GM12878 (cell line): ENCODE measurements around the gene SH3BP1. TPM values are rescaled to one million over a fixed set of nuclear protein-coding genes. Genes with fewer than 3 reads are reported as not detected.

Source experiments
- ATAC-seq: fragments of 200-7000 bp; cut with Tn5 transposase; 3 replicates; pipeline ENCODE4 v1.9.1; 2020; ENCODE audit warnings: mild to moderate bottlenecking, moderate library complexity
- BruUV-seq: library from RNA; stranded (reverse); fragments of 400-500 nt; replicated peaks from 2 replicates; lab custom pipeline; 2021; lab: Mats Ljungman, UMichigan
- CTCF ChIA-PET: fragments of 300-600 bp; sonication (Branson Sonifier 250); formaldehyde crosslinking; extraction: SDS; loops from one replicate; lab custom pipeline; 2021; ENCODE audit warnings: inconsistent platforms; lab: Yijun Ruan, JAX
- POLR2A ChIA-PET: fragments of 350-600 bp; formaldehyde crosslinking; extraction: SDS; loops from one replicate; lab custom pipeline; 2021; ENCODE audit warnings: inconsistent platforms; lab: Charles Lee
- RAD21 ChIA-PET: fragments of 300-600 bp; sonication (Branson Sonifier 250); formaldehyde crosslinking; loops from one replicate; lab custom pipeline; 2023; ENCODE audit warnings: antibody characterized with exemption; ENCODE audit not compliant: unreplicated experiment; lab: Charles Lee
- SMC1A ChIA-PET: fragments of 300-600 bp; sonication (Branson Sonifier 250); formaldehyde crosslinking; loops from one replicate; lab custom pipeline; 2023; ENCODE audit not compliant: unreplicated experiment, uncharacterized antibody; lab: Charles Lee
- DNase-seq: peaks from one replicate; pipeline ENCODE4 v3.0.0-alpha.2; 2011; ENCODE audit warnings: low read depth, low spot score
- FAIRE-seq: peaks from 3 replicates; lab custom pipeline; 2011; peaks lifted over from hg19 to GRCh38; lab: Jason Lieb, UNC
- H2AFZ ChIP-seq: 2 replicates; pipeline ENCODE4 v1.6.0; 2011; ENCODE audit warnings: low read depth, low read length, control low read depth; ENCODE audit not compliant: control insufficient read depth
- H3K27ac ChIP-seq: 2 replicates; pipeline ENCODE4 v1.5.1; 2011; ENCODE audit warnings: control low read depth; ENCODE audit not compliant: control insufficient read depth, insufficient read depth
- H3K27me3 ChIP-seq, 2 experiments: replicated peaks in 1 of 2; 2 replicates each; pipeline versions ENCODE4 v1.6.0 to v1.6.1; 2011; ENCODE audit warnings: low read length in 1 of 2; ENCODE audit not compliant: control insufficient read depth in 2 of 2, insufficient read depth in 2 of 2
- H3K36me3 ChIP-seq, 2 experiments: 2 replicates each; pipeline ENCODE4 v1.5.1; 2011; ENCODE audit warnings: low read length in 1 of 2; ENCODE audit not compliant: control insufficient read depth in 2 of 2, insufficient read depth in 2 of 2
- H3K4me1 ChIP-seq: 2 replicates; pipeline ENCODE4 v1.6.1; 2011; ENCODE audit warnings: mild to moderate bottlenecking, low read length, moderate library complexity, mixed read lengths; ENCODE audit not compliant: control insufficient read depth, insufficient read depth
- H3K4me2 ChIP-seq: 2 replicates; pipeline ENCODE4 v1.6.0; 2011; ENCODE audit warnings: control low read depth; ENCODE audit not compliant: control insufficient read depth, insufficient read depth
- H3K4me3 ChIP-seq: fragments of 200-600 bp; sonication (generic); 2 replicates; pipeline ENCODE4 v1.5.1; 2016
- H3K79me2 ChIP-seq: 2 replicates; pipeline ENCODE4 v1.6.0; 2011; ENCODE audit warnings: low read length; ENCODE audit not compliant: control insufficient read depth, insufficient read depth
- H3K9ac ChIP-seq: 2 replicates; pipeline ENCODE4 v1.8.0; 2011; ENCODE audit warnings: low read length, control low read depth, mixed read lengths; ENCODE audit not compliant: control insufficient read depth, insufficient read depth
- H3K9me3 ChIP-seq: replicated peaks from 3 replicates; pipeline ENCODE4 v1.5.1; 2011; ENCODE audit warnings: mild to moderate bottlenecking, low read length; ENCODE audit not compliant: control insufficient read depth, insufficient read depth
- H4K20me1 ChIP-seq: 2 replicates; pipeline ENCODE4 v1.6.0; 2011; ENCODE audit not compliant: control insufficient read depth, insufficient read depth
- BACH1 ChIP-seq: fragments of 450-650 bp; IDR thresholded peaks from 2 replicates; pipeline ENCODE4 v1.6.1; 2017; ENCODE audit warnings: mild to moderate bottlenecking, borderline replicate concordance
- CTCF ChIP-seq, 3 experiments: IDR thresholded peaks in 2 of 3; conservative IDR thresholded peaks in 1 of 3; 2 replicates each; pipeline ENCODE4 v1.5.1; 2011; ENCODE audit warnings: low read depth in 3 of 3, low read length in 3 of 3, mild to moderate bottlenecking in 3 of 3, control low read depth in 2 of 3, moderate library complexity in 2 of 3, inconsistent platforms in 1 of 3, mixed read lengths in 1 of 3; ENCODE audit not compliant: control insufficient read depth in 2 of 3, insufficient read depth in 1 of 3; ENCODE audit errors: extremely low read depth in 1 of 3
- EED ChIP-seq: sonication (generic); IDR thresholded peaks from 2 replicates; pipeline ENCODE4 v1.6.1; 2016; ENCODE audit warnings: antibody characterized with exemption, low read depth
- KAT2A ChIP-seq: conservative IDR thresholded peaks from 2 replicates; pipeline ENCODE4 v1.6.1; 2011; ENCODE audit warnings: low read depth, low read length; ENCODE audit not compliant: control insufficient read depth
- KDM1A ChIP-seq: fragments of 200-600 bp; sonication (generic); IDR thresholded peaks from 2 replicates; pipeline ENCODE4 v1.6.1; 2016; ENCODE audit warnings: borderline replicate concordance
- PRDM15 ChIP-seq: fragments of 450-650 bp; formaldehyde crosslinking; IDR thresholded peaks from 2 replicates; pipeline ENCODE4 v1.4.0; 2020; ENCODE audit warnings: mild to moderate bottlenecking, moderate library complexity
- WGBS: methylation state at CpG from one replicate; pipeline ENCODE4 v1.1.6; 2016; ENCODE audit warnings: low lambda C conversion rate; ENCODE audit not compliant: insufficient replicate concordance, insufficient coverage; ENCODE audit errors: missing lambda C conversion rate; 5-methylcytosine and 5-hydroxymethylcytosine counted together
- in situ Hi-C: fragments of 300-500 bp; cut with MboI; formaldehyde crosslinking; loops from 9 replicates; pipeline ENCODE4 v1.14.3; 2018; ENCODE audit warnings: mixed read lengths
- intact Hi-C: fragments of 100-400 bp; cut with micrococcal nuclease; formaldehyde crosslinking; loops from one replicate; pipeline ENCODE4 v1.14.2; 2022; ENCODE audit not compliant: unreplicated experiment
- polyA plus RNA-seq, 11 experiments: library from polyadenylated mRNA; depleted of rRNA in 4 of 11; unstranded in 6 of 11; stranded (reverse) in 5 of 11; fragments of >200 nt; fragmentation: Nextera tagmentation in 4 of 11; fragmentation: Illumina TruSeq in 1 of 11; extraction: Ambion mirVana in 4 of 11; extraction: Trizol in 1 of 11; gene quantifications; 1 replicate in 1 of 11; 2 replicates in 10 of 11; pipeline versions ENCODE4 v1.2.1 to v1.2.3, GENCODE V29; 2011 to 2016; ENCODE audit warnings: inconsistent platforms in 2 of 11, missing spikeins in 2 of 11, low read depth in 1 of 11
- total RNA-seq, 4 experiments: library from RNA; depleted of rRNA in 3 of 4; stranded (reverse); fragments of >200 nt in 3 of 4; fragmentation: Illumina TruSeq in 1 of 4; extraction: Trizol in 1 of 4; gene quantifications; 2 replicates each; pipeline versions ENCODE4 v1.2.1 to v1.2.3, GENCODE V29; 2013 to 2021

The SH3BP1 gene
- total and polyA plus RNA-seq, 10 of the 15 experiments (the other 5 are each of a cell fraction or from before 2014, with no cell fraction given) = 0.29 to 70.5 (median 22.5) TPM

GRCh38 chr22:37594237-37594636 lies 45.2 kb upstream of the SH3BP1 start:
- no peak overlapping the region for H2AFZ ChIP-seq
- DNase-seq (no peak), ATAC-seq (no peak)
- in situ Hi-C loops = no loop called here
- RAD21 ChIA-PET = interaction anchor here (0.9 kb wide), 1 partner anchor 27 kb away, joined by 3 read pairs; no protein-coding TSS in a partner anchor
- BruUV-seq = no TSS peak
- 0 out of 6 replicates have a peak, but pooled peaks of 1 of the 3 experiments have one; percentile 16 for TF ChIP-seq CTCF (IDR thresholded peaks at IDR 0.05 in 2 of 3, conservative IDR thresholded peaks at IDR 0.05 in 1 of 3; ENCODE audit: control insufficient read depth in 2 of 3, extremely low read depth in 1 of 3, insufficient read depth in 1 of 3, low read depth in 3 of 3, low read length in 3 of 3)
- no peak for TF ChIP-seq EED
- TF ChIP-seq, all 136 proteins: peak for 1
- Histone ChIP-seq H3K27ac (no peak overlapping the region), H3K4me3 (no peak overlapping the region), H3K27me3 (0 out of 4 replicates have a peak, but pooled peaks cover 0 to 1% of the 10 kb centered on the region in 2 experiments), H4K20me1 (no peaks in the 10 kb centered on the region), H3K79me2 (no peaks in the 10 kb centered on the region), H3K9me3 (no peaks in the 10 kb centered on the region; the same call in 2 of the 3 replicates), H3K4me2 (no peak overlapping the region), H3K9ac (no peak overlapping the region), H3K4me1 (peaks cover 23% of the 10 kb centered on the region), H3K36me3 (no peaks in the 10 kb centered on the region)
- ChIA-PET CTCF (interaction anchor here (0.5 to 17.5 kb wide), 5 partner anchors 12 to 68 kb away, joined by 3 to 419 read pairs (median 18); partner anchors contain the start of gene GGA1), SMC1A (interaction anchor here (1.1 to 1.4 kb wide), 2 partner anchors 28 to 55 kb away, joined by 3 read pairs; no protein-coding TSS in a partner anchor), POLR2A (no interaction called here)
- intact Hi-C loops = no loop called here
- no peak for FAIRE-seq
- WGBS = 49% methylated on average over 5 of the region's 5 CpGs

- RAD21 ChIA-PET = interaction anchor here (1.0 kb wide), 1 partner anchor 9 kb away, joined by 5 read pairs; no protein-coding TSS in a partner anchor
- Histone ChIP-seq H3K4me2 (no peak overlapping the region), H4K20me1 (no peaks in the 10 kb centered on the region), H3K79me2 (no peaks in the 10 kb centered on the region), H3K36me3 (no peaks in the 10 kb centered on the region), H3K4me1 (no peaks in the 10 kb centered on the region), H3K9me3 (no peaks in the 10 kb centered on the region), H3K27me3 (0 out of 4 replicates have a peak, but pooled peaks cover 0 to 1% of the 10 kb centered on the region in 2 experiments), H2AFZ (no peak overlapping the region), H3K27ac (no peak overlapping the region), H3K9ac (no peak overlapping the region), H3K4me3 (no peak overlapping the region)
- CTCF ChIA-PET = interaction anchor here (1.0 to 17.5 kb wide), 4 partner anchors 9 to 62 kb away, joined by 3 to 419 read pairs (median 9); partner anchors contain the start of gene GGA1
- intact Hi-C loops (no loop called here), in situ Hi-C loops (no loop called here)
- BruUV-seq = no TSS peak
- POLR2A ChIA-PET = interaction anchor here (0.5 to 1.0 kb wide), 3 partner anchors 9 to 149 kb away, joined by 3 read pairs; no protein-coding TSS in a partner anchor
- FAIRE-seq = no peak
- SMC1A ChIA-PET = interaction anchor here (0.6 kb wide), 1 partner anchor 1878 kb away, joined by 3 read pairs; no protein-coding TSS in a partner anchor
- ATAC-seq = no peak
- 59% methylated on average over 4 of the region's 4 CpGs for WGBS
- DNase-seq = no peak
- TF ChIP-seq BACH1 (no peak), PRDM15 (no peak), KAT2A (no peak), KDM1A (no peak), CTCF (IDR thresholded peaks at IDR 0.05 in 2 of 3, conservative IDR thresholded peaks at IDR 0.05 in 1 of 3; ENCODE audit: control insufficient read depth in 2 of 3, extremely low read depth in 1 of 3, insufficient read depth in 1 of 3, low read depth in 3 of 3, low read length in 3 of 3) (no peak)
Observed at GRCh38 chr22:37599153-37599552, 40.3 kb upstream of the SH3BP1 start.
